SH-SY5Y (cell line): ENCODE results near the gene ING2.

ENCODE experiments used
- GATA2 ChIP-seq: IDR thresholded peaks from 2 replicates; pipeline ENCODE4 v1.6.1; 2011; ENCODE audit warnings: mild to moderate bottlenecking, low read depth, low read length
- GATA3 ChIP-seq: IDR thresholded peaks from 2 replicates; pipeline ENCODE4 v1.6.1; 2011; ENCODE audit warnings: low read depth, mild to moderate bottlenecking, low read length, moderate library complexity

ING2 gene

DNA sequence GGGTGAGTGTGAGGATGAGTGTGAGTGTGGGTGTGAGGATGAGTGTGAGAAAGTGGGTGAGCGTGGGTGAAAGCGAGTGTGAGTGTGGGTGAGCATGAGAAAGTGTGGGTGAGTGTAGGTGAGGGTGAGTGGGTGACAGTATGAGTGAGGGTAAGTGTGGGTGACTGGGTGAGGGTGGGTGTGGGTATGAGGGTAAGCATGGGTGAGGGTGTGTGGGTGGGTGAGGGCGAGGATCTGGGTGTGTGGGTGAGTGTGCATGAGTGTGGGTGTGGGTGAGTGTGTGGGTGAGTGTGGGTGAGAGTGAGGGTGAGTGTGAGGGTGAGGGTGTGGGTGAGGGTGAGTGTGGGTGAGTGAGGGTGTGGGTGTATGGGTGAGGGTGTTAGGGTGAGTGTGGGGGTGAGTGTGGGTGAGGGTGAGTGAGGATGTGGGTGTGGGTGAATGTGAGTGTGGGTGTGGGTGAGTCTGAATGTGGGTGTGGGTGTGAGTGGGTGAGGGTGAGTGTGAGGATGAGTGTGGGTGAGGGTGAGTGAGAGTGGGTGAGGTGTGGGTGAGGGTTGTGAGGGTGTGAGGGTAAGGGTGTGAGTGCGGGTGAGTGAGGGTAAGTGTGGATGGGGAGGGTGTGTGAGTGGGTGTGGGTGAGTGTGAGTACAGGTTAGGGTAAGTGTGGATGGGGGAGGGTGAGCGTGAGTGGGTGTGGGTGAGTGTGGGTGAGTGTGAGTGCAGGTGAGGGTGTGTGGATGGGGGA lies 48.9 kb downstream of the ING2 start:
- no peak for TF ChIP-seq GATA3
- TF ChIP-seq GATA2 = no peak

GRCh38 chr4:183554346-183554686 lies 49.5 kb downstream of the ING2 start:
- no peak for TF ChIP-seq GATA2
- no peak for TF ChIP-seq GATA3

- TF ChIP-seq GATA2 (no peak), GATA3 (no peak)
Observed at GRCh38 chr4:183554878-183555585, 50.2 kb downstream of the ING2 start.

GRCh38 chr4:183556947-183557346 lies 52.1 kb downstream of the ING2 start:
- TF ChIP-seq GATA3 = no peak
- TF ChIP-seq GATA2 = no peak

DNA sequence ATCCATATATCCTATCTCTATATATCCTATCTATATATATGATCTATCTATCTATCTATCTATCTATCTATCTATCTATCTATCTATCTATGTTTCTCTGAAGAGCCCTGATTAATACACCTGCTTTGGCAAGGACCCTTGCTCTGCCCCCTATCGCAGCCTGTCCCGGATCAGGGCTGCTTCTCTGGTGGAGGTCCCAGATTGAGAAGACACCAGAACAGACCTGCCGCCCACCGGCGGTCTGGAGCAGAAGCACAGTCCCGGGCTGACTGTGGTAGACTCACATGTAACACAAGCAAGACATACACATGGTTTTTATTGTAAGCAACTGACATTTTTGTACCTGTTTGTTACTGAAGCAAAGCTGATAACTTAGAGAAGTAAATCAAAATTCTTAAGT lies 52.8 kb downstream of the ING2 start:
- no peak for TF ChIP-seq GATA2
- TF ChIP-seq GATA3 = no peak

DNA sequence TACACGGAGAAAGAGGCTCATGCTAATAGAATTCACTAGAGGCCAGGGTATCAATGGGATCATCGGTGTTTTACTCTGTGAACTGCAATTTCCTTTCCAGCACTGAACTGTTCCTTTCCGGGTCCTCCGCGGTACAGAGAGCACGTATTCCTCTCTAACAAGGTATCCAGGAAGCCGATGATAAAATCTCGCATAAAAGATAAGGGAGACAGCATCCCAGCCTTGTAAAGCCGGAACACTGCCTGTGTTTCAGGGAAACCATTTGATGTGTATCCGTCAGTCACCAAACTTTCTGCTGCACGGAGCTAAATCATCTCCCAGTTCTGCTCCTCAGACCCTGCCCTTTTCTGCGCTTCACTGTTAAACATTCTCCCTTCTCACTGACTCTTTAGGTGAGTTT lies 54.0 kb downstream of the ING2 start:
- TF ChIP-seq GATA3 (no peak), GATA2 (peak; percentile 73)

GRCh38 chr4:183561905-183562304 lies 57.0 kb downstream of the ING2 start:
- TF ChIP-seq GATA2 (no peak), GATA3 (no peak)
